Measurements from ENCODE around the gene HINT3.
"Not testable (repeated sequence)": the region's sequence is repeated elsewhere in the genome, so short reads cannot be mapped to it uniquely, and the experiment has no call there.

The HINT3 gene

GRCh38 chr6:126010040-126010439 lies 53.5 kb downstream of the HINT3 start:
- DNase-seq: no peak

- no peak for DNase-seq
Observed at GRCh38 chr6:126015863-126016262, 59.3 kb downstream of the HINT3 start.

- DNase-seq: no peak
Observed at GRCh38 chr6:126016591-126016990, 60.0 kb downstream of the HINT3 start.

- no peak for DNase-seq
Observed at GRCh38 chr6:126017668-126018067, 61.1 kb downstream of the HINT3 start.

GRCh38 chr6:126020305-126021050 lies 63.9 kb downstream of the HINT3 start:
- DNase-seq: no peak

GRCh38 chr6:126023474-126023873 lies 66.9 kb downstream of the HINT3 start:
- DNase-seq: not testable (repeated sequence)

- no peak for DNase-seq
Observed at GRCh38 chr6:126026001-126026400, 69.4 kb downstream of the HINT3 start.

GRCh38 chr6:126027601-126028000 lies 71.0 kb downstream of the HINT3 start:
- DNase-seq: no peak

All from DMS153 (cell line).